ENCODE measurements around the gene FIBP.

DNA sequence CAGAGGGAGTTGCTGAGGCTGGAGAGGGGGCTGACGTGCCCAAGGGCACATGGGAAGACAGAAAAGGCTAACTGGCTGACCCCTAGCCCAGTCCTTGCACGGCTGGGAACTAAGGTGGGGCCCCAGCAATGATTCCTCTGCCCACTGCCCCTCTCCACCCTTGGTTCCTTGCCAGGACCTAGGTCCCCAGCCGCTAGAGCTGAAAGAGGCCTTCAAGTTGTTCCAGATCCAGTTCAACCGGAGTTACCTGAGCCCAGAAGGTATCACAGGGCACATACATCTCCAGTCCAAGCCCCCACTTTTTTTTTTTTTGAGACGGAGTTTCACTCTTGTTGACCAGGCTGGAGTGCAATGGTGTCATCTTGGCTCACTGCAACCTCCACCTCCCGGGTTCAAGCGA lies 8.2 kb downstream of the FIBP start:
- TF ChIP-seq, protein P1, sequence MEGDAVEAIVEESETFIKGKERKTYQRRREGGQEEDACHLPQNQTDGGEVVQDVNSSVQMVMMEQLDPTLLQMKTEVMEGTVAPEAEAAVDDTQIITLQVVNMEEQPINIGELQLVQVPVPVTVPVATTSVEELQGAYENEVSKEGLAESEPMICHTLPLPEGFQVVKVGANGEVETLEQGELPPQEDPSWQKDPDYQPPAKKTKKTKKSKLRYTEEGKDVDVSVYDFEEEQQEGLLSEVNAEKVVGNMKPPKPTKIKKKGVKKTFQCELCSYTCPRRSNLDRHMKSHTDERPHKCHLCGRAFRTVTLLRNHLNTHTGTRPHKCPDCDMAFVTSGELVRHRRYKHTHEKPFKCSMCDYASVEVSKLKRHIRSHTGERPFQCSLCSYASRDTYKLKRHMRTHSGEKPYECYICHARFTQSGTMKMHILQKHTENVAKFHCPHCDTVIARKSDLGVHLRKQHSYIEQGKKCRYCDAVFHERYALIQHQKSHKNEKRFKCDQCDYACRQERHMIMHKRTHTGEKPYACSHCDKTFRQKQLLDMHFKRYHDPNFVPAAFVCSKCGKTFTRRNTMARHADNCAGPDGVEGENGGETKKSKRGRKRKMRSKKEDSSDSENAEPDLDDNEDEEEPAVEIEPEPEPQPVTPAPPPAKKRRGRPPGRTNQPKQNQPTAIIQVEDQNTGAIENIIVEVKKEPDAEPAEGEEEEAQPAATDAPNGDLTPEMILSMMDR (IDR thresholded peaks at IDR 0.05) = no peak
- no peak for TF ChIP-seq POLR2A (IDR thresholded peaks at IDR 0.05)
